Subcutaneous abdominal adipose tissue (tissue), 5 donors: ENCODE measurements around the gene BORCS6.

Experiments used
- H3K27ac ChIP-seq: one replicate; pipeline ENCODE4 v1.7.0; 2013; ENCODE audit warnings: low read depth, mild to moderate bottlenecking, inconsistent platforms, low read length, moderate library complexity
- H3K27me3 ChIP-seq, 5 donors: one replicate each; pipeline ENCODE4 v1.7.0; 2013; ENCODE audit warnings: low read length in 5 of 5, inconsistent platforms in 1 of 5; ENCODE audit not compliant: control insufficient read depth in 5 of 5, insufficient read depth in 4 of 5
- H3K36me3 ChIP-seq, 5 donors: one replicate each; pipeline ENCODE4 v1.7.0; 2013; ENCODE audit warnings: low read length in 5 of 5; ENCODE audit not compliant: control insufficient read depth in 5 of 5, insufficient read depth in 5 of 5
- H3K4me1 ChIP-seq, 5 donors: one replicate each; pipeline ENCODE4 v1.7.0; 2013; ENCODE audit warnings: low read length in 5 of 5, mild to moderate bottlenecking in 3 of 5, moderate library complexity in 1 of 5; ENCODE audit not compliant: control insufficient read depth in 5 of 5, insufficient read depth in 5 of 5
- H3K4me3 ChIP-seq, 5 donors: one replicate each; pipeline ENCODE4 v1.7.0; 2013; ENCODE audit warnings: low read length in 5 of 5, low read depth in 1 of 5
- H3K9ac ChIP-seq, 5 donors: one replicate each; pipeline ENCODE4 v1.7.0; 2013; ENCODE audit warnings: low read length in 5 of 5, mild to moderate bottlenecking in 4 of 5, moderate library complexity in 3 of 5
- H3K9me3 ChIP-seq, 5 donors: one replicate each; pipeline ENCODE4 v1.7.0; 2013; ENCODE audit warnings: low read length in 5 of 5; ENCODE audit not compliant: control insufficient read depth in 5 of 5
- donor health status: healthy.
- donor health status: healthy.
- donor health status: healthy.
- donor health status: healthy.
- donor health status: healthy.

Gene BORCS6

DNA sequence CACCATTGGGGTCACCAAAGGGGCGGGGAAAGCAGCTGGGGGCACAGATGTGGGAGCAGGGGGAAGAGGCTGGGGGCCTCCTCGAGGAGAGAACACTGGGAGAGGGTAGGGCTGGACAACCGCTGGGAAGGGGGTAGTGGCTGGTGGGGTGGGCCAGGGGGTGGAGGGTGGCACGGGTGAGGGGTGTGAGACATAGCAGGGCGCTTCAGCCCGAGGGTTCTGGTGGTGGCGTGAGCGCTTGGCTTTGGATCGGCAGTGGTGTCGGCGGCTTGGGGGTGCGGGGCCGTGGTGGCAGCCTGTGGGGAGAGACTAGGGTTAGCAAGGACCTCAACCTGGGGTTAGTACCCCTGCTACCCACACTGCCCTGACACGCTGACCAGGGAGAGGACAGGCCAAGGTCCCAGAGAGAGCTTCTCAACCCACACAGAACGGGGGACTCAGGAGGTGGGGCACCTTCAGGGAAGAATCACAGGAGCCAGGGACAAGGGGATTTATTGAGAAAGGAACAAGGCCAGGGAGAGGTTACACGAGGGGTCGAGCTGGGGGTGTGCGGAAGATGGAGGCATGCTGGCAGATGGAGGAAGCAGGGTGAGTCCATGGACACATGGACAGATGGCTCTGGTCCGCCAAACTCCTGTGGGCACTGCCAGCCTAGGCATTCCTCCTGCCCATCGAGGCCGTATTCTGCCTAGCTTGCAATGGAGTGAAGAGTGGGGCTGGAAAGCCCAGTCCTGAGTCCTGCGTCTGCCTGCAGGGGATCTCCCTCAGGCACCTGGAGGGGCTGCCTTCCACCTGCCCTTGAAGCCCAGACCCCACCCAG lies 46.2 kb downstream of the BORCS6 start:
- no peak overlapping the region for H3K9ac ChIP-seq
- peaks cover 0 to 23% (median 16%) of the 10 kb centered on the region in 5 donors for H3K4me1 ChIP-seq
- no peaks in the 10 kb centered on the region for H3K27me3 ChIP-seq
- H3K27ac ChIP-seq = no peak overlapping the region
- peaks cover 3 to 97% (median 94%) of the 10 kb centered on the region in 5 donors for H3K36me3 ChIP-seq
- H3K9me3 ChIP-seq = no peaks in the 10 kb centered on the region
- no peak overlapping the region for H3K4me3 ChIP-seq

DNA sequence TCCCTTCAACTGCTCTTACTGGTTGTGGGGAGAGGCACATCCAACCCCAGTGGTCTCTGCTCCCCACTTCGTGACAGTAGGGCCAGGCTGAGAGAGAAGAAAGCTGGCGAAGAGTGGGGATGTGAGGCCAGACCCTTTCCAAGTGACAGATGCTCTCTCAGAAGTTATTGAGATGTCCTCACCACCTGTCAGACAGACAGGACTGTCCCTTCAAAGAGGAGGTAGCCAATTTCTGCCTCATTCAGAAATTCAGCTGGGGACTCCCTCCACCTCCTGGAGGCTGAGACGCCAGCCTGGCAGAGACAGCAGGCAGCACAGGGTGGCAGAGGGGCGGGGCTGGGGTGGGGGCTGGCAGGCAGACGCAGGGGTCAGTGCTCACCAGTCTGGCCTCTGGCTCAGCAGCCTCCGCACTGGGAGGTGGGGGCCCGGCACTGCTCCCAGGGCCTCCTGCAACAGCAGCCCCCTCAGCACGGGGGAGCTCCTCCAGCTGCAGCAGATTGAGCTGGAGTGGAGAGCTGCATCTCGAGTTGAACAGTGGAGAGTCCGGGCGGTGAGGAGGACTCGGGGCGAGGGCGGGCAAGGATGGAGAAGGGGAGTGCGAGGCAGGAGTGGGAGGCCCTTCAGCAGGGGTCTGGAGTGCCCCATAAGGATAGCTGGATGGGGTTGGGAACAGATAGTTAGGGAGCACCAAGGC lies 46.9 kb downstream of the BORCS6 start:
- H3K27me3 ChIP-seq = no peaks in the 10 kb centered on the region
- peaks cover 6 to 25% (median 23%) of the 10 kb centered on the region in 5 donors for H3K4me1 ChIP-seq
- H3K9ac ChIP-seq = no peak overlapping the region
- H3K9me3 ChIP-seq = no peaks in the 10 kb centered on the region
- no peak overlapping the region for H3K27ac ChIP-seq
- H3K36me3 ChIP-seq = peaks cover 3 to 89% (median 86%) of the 10 kb centered on the region in 5 donors
- H3K4me3 ChIP-seq = no peak overlapping the region

DNA sequence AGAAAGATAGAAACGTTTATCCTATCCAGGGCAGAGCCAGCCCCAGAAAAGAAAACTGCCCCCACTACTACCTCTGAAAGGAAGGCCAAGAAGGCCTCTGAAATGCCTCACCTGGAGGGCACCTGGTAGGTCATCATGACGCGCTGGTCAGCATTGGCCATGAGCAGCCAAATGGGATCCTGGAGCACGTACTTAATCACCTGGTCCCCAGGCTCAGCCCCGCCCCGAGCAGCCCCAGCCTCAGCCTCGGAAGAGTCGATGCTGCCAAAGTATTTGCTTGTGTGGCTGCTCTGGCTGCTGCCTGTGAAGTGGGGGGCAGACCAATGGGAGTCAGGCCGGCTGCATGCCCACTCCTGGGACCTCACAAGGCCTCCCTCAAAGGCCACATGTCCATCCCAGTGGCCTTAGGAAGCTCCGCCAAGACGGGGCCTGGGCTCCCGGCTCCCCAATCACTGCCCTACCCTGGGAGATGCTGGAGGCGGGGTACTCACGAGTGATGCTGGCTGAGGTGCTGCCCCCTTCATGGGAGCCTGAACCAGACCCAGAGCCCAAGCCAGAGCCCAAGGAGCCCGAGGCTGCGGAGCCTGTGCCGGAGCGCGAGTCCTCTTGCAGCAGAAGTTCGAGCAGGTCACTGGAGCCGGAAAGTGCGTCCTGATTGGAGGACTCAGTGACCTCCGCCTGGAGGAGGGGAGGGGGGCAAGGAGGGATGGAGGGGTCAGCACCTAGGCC lies 47.7 kb downstream of the BORCS6 start:
- peaks cover 6 to 27% (median 24%) of the 10 kb centered on the region in 5 donors for H3K4me1 ChIP-seq
- H3K9ac ChIP-seq = no peak overlapping the region
- H3K27ac ChIP-seq = no peak overlapping the region
- no peaks in the 10 kb centered on the region for H3K27me3 ChIP-seq
- H3K9me3 ChIP-seq = no peaks in the 10 kb centered on the region
- H3K36me3 ChIP-seq = peaks cover 3 to 82% (median 79%) of the 10 kb centered on the region in 5 donors
- H3K4me3 ChIP-seq = no peak overlapping the region

DNA sequence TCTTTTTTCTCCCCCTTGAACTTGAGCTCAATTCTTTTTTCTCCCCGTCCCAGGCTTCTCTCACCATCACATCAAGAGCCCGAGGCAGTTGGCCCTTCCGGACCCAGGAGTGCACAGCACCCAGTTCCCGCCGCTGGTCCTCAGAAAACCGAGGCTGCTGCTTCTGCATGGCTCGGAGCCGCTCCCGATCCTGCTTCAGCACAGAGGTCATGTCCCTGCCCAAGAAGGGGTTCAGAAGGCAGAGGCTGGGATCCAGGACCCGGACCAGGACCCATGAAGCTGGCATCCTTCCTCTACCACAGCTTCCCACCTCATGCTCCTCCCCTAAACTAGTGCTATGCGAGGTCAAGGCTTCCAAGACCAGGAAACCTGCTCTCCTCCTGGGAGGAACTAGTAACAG lies 48.2 kb downstream of the BORCS6 start:
- H3K36me3 ChIP-seq = peaks cover 3 to 76% (median 73%) of the 10 kb centered on the region in 5 donors
- H3K9me3 ChIP-seq = no peaks in the 10 kb centered on the region
- peaks cover 6 to 27% (median 24%) of the 10 kb centered on the region in 5 donors for H3K4me1 ChIP-seq
- H3K27me3 ChIP-seq = no peaks in the 10 kb centered on the region
- no peak overlapping the region for H3K27ac ChIP-seq
- no peak overlapping the region for H3K4me3 ChIP-seq
- H3K9ac ChIP-seq = no peak overlapping the region

DNA sequence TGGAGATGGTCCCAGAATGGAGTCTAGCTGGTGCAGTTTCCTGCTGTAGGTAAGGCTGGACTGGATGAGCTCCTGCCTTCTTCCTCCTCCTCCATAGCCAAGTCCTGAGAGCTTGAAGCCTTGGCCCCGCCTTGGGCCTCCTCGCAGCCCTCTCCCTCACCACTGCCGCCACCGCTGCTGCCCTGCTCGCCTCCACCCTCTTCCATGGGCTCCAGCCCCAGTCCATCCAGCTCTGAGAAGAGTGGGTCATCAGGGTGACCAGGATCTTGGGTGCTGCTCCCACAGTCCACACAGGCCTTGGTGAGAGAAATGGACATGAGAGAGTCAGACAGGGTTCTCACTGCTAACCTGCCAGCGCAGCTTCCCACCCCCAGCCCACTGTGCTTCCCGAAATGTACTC lies 48.9 kb downstream of the BORCS6 start:
- Histone ChIP-seq H3K36me3 (peaks cover 3 to 69% (median 66%) of the 10 kb centered on the region in 5 donors), H3K9ac (no peak overlapping the region), H3K27me3 (no peaks in the 10 kb centered on the region), H3K4me1 (peaks cover 6 to 27% (median 24%) of the 10 kb centered on the region in 5 donors), H3K27ac (no peak overlapping the region), H3K4me3 (no peak overlapping the region), H3K9me3 (no peaks in the 10 kb centered on the region)

DNA sequence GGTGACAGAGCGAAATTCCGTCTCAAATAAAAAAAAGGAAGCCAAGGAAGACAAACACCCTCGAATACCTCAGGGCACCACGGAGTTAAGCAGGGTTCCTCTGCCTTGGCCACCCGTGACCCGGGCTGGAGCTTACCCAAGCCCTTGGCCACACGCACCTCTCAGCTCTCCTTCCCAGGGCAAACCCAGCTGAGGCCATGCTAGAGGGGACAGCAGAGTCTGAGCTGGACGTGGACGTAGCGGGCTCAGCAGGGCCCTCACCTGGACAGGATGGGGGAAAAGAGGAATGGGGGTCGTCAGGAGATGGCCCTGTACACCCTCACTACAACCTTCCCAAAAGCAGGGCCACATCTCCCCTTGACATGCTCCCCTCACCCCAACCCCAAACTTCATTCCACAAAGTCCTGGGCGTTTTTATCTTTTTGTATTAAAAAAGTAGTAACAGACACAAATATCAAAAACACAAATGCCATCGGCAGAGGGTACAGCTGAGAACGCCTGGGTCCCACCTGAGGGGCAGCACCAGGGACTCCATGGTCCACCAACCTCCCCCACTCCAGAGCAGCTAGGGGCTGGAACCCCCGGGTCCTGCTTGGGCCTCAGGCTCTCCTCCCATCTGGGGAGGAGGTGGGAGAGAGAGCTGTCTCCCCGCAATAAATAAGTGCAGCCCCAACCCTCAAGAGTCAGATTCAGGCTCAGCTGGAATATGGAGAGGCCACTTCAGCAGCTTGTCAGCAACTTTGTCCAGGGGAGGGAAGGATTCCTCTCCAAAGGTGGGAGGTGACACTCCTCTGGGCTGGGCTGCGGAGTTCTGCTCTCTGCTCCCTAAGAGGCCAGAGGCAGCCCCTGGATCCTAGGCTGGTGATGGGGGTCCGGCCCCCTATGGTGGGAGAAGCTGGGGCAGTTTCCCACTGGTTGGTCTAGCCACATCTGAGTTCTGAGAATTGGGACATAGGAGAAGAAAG lies 49.6 kb downstream of the BORCS6 start:
- Histone ChIP-seq H3K4me1 (peaks cover 6 to 27% (median 24%) of the 10 kb centered on the region in 5 donors), H3K36me3 (peaks cover 3 to 62% (median 59%) of the 10 kb centered on the region in 5 donors), H3K9me3 (no peaks in the 10 kb centered on the region), H3K27me3 (no peaks in the 10 kb centered on the region), H3K4me3 (no peak overlapping the region), H3K27ac (no peak overlapping the region), H3K9ac (no peak overlapping the region)

DNA sequence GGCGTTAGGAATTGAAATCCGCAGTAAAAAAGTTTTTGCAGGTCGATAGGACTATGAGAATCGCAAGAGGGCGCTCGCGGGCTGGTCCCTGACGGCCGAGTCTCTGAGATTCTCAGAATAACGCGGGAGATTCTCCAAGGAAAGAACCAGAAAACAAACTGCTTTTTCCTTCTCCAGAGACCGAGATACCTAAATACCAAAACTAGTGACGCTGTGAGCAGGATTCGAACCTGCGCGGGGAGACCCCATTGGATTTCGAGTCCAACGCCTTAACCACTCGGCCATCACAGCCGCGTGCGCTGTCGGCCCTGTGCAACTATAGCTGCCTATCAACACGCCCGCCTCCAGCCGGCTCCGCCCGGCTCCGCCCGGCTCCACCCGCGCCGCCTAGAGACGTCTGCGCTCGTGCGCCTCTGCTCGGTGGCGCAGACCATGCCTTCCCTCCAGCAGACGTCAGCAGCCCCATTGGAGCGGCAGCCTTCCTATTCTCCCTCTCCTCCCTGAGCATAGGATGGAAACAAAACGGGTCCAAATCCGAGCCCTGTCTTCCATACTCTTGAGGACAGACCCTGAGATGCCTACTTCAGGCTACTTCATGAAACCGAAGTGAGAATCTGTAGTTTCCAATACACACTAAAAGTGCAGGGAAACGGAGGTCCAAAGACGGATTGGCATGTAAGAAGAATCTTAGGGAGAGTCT lies 51.2 kb downstream of the BORCS6 start:
- Histone ChIP-seq H3K4me3 (peak overlapping the region; percentile 28 to 52 (median 36)), H3K9ac (peak overlapping the region in 1 of 5 donors; percentile 40), H3K27me3 (no peaks in the 10 kb centered on the region), H3K36me3 (peaks cover 3 to 47% (median 44%) of the 10 kb centered on the region in 5 donors), H3K4me1 (peaks cover 6 to 27% (median 24%) of the 10 kb centered on the region in 5 donors), H3K9me3 (no peaks in the 10 kb centered on the region), H3K27ac (peak overlapping the region; percentile 80)

DNA sequence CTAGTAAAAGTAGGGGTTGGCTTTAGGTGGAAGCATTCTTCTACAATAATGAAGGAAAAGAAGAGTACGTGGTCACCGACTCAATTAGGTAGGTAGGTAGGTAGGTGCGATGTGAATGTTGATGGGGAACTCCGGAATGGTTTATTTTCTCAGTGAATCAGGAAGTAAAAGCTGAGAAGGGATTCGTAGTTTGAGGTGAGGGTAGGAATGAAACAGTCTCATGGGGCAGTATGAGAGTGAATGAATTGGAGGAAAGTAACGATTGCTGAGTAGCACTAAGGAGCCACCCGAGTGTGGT lies 51.7 kb downstream of the BORCS6 start:
- H3K9ac ChIP-seq = no peak overlapping the region

More for the DNA sequence above, 51.7 kb downstream of the BORCS6 start:
- Histone ChIP-seq H3K4me1 (peaks cover 6 to 27% (median 24%) of the 10 kb centered on the region in 5 donors), H3K27ac (peak overlapping the region; percentile 80), H3K9me3 (no peaks in the 10 kb centered on the region), H3K27me3 (no peaks in the 10 kb centered on the region), H3K4me3 (peak overlapping the region in 4 of 5 donors; percentile 0 to 40 (median 32)), H3K36me3 (peaks cover 3 to 42% (median 39%) of the 10 kb centered on the region in 5 donors)
